Lower lobe of right lung (tissue), 2 donors: ENCODE measurements around the gene P2RY13. TPM values are rescaled to one million over a fixed set of nuclear protein-coding genes. Genes with fewer than 3 reads are reported as not detected.

ENCODE experiments used
- ATAC-seq, 2 donors: fragments of 200-7000 bp; cut with Tn5 transposase; one replicate each; pipeline ENCODE4 v1.9.1; 2020 to 2022; ENCODE audit warnings: mild to moderate bottlenecking in 2 of 2, moderate library complexity in 2 of 2
- DNase-seq: peaks from one replicate; pipeline ENCODE4 v3.0.0-alpha.2; 2020
- H3K27ac ChIP-seq: fragments of 200-600 bp; one replicate; pipeline ENCODE4 v1.8.0; 2022
- H3K27me3 ChIP-seq: fragments of 200-600 bp; one replicate; pipeline ENCODE4 v1.8.0; 2022; ENCODE audit warnings: low read depth
- H3K36me3 ChIP-seq: fragments of 200-600 bp; one replicate; pipeline ENCODE4 v1.8.0; 2022; ENCODE audit warnings: mild to moderate bottlenecking
- H3K4me1 ChIP-seq: fragments of 200-600 bp; one replicate; pipeline ENCODE4 v1.8.0; 2022
- H3K4me3 ChIP-seq: fragments of 200-600 bp; one replicate; pipeline ENCODE4 v1.8.0; 2022; ENCODE audit warnings: mild to moderate bottlenecking
- H3K9me3 ChIP-seq: fragments of 200-600 bp; one replicate; pipeline ENCODE4 v1.8.0; 2022
- intact Hi-C: fragments of 100-400 bp; cut with DNase I; formaldehyde crosslinking; loops from one replicate; pipeline ENCODE4 v1.11.0; 2022
- total RNA-seq: library from RNA; stranded (reverse); fragmentation: NEBNext Ultra II Directional; extraction: Animal tissue kit (Norgen Biotek cat#: 25700); gene quantifications from one replicate; pipeline ENCODE4 v1.2.1, GENCODE V29; 2021
- TF ChIP-seq, protein P1 (sequence below): fragments of 200-600 bp; IDR thresholded peaks from one replicate; pipeline ENCODE4 v1.8.0; 2022; ENCODE audit warnings: antibody characterized with exemption, mild to moderate bottlenecking
- donor health status: DM: no; HTN: yes; CAD: no; lungs with severe emphysema.

P2RY13 gene
- total RNA-seq, 1 donor from 2014 or later, result 14.4 TPM

DNA sequence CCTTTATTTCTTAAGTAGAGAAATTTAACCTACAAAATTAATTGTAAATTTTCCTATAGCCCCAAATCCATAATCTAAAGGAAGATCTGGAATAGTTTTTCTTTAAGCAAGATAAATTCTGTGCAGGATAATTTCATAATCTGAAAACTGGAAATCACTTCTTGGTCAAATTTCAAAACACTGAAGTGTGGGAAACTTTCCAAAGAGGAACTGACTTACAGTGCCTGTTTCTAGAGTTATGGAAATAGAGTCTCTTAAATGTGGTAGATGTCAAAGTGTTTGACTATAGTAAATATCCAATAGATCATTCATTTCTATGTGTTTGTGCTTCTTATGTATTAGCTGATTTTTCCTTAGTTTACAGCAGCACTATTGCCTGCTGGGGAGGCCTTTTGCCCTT is 1.6 kb upstream of the P2RY13 start:
- intact Hi-C loops, result no loop called here
- no peaks in the 10 kb centered on the region for H3K36me3 ChIP-seq
- DNase-seq, result no peak
- no peaks in the 10 kb centered on the region for H3K27me3 ChIP-seq
- H3K4me3 ChIP-seq, result no peak overlapping the region
- H3K4me1 ChIP-seq, result peaks cover 11% of the 10 kb centered on the region
- TF ChIP-seq, protein P1, sequence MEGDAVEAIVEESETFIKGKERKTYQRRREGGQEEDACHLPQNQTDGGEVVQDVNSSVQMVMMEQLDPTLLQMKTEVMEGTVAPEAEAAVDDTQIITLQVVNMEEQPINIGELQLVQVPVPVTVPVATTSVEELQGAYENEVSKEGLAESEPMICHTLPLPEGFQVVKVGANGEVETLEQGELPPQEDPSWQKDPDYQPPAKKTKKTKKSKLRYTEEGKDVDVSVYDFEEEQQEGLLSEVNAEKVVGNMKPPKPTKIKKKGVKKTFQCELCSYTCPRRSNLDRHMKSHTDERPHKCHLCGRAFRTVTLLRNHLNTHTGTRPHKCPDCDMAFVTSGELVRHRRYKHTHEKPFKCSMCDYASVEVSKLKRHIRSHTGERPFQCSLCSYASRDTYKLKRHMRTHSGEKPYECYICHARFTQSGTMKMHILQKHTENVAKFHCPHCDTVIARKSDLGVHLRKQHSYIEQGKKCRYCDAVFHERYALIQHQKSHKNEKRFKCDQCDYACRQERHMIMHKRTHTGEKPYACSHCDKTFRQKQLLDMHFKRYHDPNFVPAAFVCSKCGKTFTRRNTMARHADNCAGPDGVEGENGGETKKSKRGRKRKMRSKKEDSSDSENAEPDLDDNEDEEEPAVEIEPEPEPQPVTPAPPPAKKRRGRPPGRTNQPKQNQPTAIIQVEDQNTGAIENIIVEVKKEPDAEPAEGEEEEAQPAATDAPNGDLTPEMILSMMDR, result no peak
- H3K27ac ChIP-seq, result no peak overlapping the region
- ATAC-seq, result peak; percentile 27 to 53
- no peaks in the 10 kb centered on the region for H3K9me3 ChIP-seq

DNA sequence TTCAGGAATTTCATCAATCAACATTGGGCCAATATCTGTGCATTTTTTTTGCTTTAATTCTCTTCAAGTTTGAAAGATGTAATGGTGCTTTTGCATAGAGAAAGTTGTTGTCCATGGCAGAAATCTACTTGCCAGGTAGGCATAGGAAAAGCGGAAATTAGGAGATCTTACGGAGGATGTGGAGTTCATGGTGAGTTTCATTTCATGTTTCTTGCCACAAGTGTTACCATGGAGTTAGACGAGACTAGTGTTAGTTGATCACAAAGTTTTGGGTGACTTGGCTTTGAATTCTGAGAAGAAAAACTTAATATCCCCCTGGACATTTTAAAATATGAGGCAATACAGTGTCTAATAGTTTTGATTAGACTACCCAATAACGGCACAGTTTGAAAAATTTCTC is 1.0 kb upstream of the P2RY13 start:
- no peaks in the 10 kb centered on the region for H3K9me3 ChIP-seq
- no peaks in the 10 kb centered on the region for H3K27me3 ChIP-seq
- H3K36me3 ChIP-seq, result no peaks in the 10 kb centered on the region
- TF ChIP-seq, protein P1, result no peak
- H3K27ac ChIP-seq, result no peak overlapping the region
- DNase-seq (no peak), ATAC-seq (no peak)
- no peak overlapping the region for H3K4me3 ChIP-seq
- intact Hi-C loops, result no loop called here
- H3K4me1 ChIP-seq, result peaks cover 11% of the 10 kb centered on the region

DNA sequence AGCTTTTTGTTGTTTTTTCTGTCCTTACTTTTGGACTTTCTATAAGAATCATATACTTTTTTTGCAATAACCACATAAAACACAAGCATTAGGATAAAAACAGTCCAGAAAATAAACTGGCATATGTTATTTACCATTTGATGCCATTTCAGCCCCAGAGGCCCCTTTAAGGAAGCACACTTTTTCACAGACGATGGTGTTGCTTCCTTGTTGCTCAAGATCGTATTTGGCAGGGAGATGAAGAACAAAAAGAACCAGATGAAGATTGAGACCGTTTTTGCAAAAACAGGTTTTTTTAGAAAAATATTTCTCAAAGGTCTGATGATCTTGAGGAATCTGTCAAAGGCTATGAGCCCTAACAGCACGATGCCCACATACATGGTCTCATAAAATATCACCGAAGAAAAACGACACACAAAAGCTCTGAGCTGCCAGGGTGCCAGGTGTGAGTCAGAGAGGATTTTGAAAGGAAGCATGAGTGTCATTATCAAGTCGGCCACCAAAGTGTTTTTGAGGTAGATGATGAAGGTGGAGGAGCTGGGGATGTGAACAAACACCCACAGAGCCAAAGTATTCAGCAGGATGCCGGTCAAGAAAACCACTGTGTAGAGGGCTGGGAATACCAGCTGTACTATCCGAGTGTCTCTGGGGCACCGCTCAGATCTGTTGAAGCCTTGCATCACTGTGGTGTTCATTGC is 902 bp downstream of the P2RY13 start:
- Histone ChIP-seq H3K27ac (peak overlapping the region; percentile 59), H3K4me3 (peak overlapping the region; percentile 37), H3K36me3 (no peaks in the 10 kb centered on the region), H3K9me3 (no peaks in the 10 kb centered on the region), H3K4me1 (peaks cover 11% of the 10 kb centered on the region), H3K27me3 (no peaks in the 10 kb centered on the region)
- ATAC-seq, result peak; percentile 52 to 59
- TF ChIP-seq, protein P1, result no peak
- DNase-seq, result no peak
- intact Hi-C loops, result no loop called here

DNA sequence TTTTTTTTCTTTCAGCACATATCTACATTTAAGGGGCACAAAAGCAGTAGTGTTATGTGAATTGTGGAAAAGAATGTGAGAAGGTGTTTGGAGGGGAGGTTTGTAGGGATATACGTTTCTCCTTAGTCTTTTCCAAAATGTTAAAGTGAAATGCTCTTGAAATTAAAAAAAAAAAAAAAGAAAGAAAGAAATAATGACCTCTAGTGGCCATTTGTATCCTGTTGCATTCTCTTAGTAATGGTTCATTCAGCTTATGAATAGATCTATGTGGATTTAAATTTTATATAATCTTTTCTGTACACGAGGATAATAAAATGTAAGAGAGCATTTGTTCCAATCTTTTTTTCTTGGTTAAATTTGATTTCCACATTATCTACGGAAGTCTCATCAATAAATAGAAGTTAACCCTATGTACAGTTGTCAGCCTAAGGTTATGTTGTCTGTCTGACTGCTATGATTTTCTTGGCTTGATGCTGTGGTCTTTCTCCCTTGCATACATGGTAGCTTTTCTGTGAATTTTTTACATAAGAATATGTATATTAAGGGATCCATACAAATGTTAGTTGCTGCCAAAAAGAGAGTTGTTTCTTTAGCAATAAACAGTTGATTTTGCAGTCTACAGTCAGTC is 1.7 kb downstream of the P2RY13 start:
- peak overlapping the region; percentile 37 for H3K4me3 ChIP-seq
- ATAC-seq, result peak in 1 of 2 donors; percentile 64
- TF ChIP-seq, protein P1, result peak; percentile 60
- peak overlapping the region; percentile 59 for H3K27ac ChIP-seq
- H3K27me3 ChIP-seq, result no peaks in the 10 kb centered on the region
- intact Hi-C loops, result no loop called here
- no peak for DNase-seq
- no peaks in the 10 kb centered on the region for H3K36me3 ChIP-seq
- peaks cover 11% of the 10 kb centered on the region for H3K4me1 ChIP-seq
- no peaks in the 10 kb centered on the region for H3K9me3 ChIP-seq

DNA sequence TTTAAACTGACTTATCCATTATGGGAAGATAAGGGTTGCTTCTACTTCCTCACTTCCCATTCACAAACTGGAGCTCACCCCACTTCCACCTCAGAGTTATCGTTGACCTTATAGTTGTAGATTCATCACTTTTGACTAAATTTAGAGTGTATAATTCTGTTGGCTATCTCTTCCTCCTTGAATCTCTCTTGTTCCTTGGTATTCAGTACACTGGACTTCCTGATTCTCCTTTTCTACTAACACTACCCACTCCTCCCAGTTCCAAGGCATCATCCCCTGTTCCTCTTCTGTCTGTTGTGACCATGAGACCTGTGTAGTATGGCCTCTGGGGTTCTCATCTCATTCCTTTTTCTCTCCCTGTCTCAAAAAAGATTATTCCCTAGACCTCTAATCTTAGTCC is 6.8 kb downstream of the P2RY13 start:
- TF ChIP-seq, protein P1, result no peak
- H3K27ac ChIP-seq, result no peak overlapping the region
- H3K36me3 ChIP-seq, result no peaks in the 10 kb centered on the region
- H3K4me1 ChIP-seq, result peaks cover 8% of the 10 kb centered on the region
- intact Hi-C loops, result no loop called here
- ATAC-seq (peak in 1 of 2 donors; percentile 57), DNase-seq (no peak)
- H3K27me3 ChIP-seq, result no peaks in the 10 kb centered on the region
- H3K4me3 ChIP-seq, result no peak overlapping the region
- H3K9me3 ChIP-seq, result no peaks in the 10 kb centered on the region
